Mesodermal cell (in vitro differentiated cells): ENCODE data around the gene PFKFB2.

Experiments
- H3K27ac ChIP-seq: 2 replicates; pipeline ENCODE4 v1.7.0; 2013; ENCODE audit warnings: mild to moderate bottlenecking, low read depth, low read length, moderate library complexity; ENCODE audit not compliant: severe bottlenecking
- H3K36me3 ChIP-seq: 2 replicates; pipeline ENCODE4 v1.7.1; 2013; ENCODE audit warnings: mild to moderate bottlenecking, low read length, moderate library complexity; ENCODE audit not compliant: control insufficient read depth, insufficient read depth
- H3K4me1 ChIP-seq: one replicate; pipeline ENCODE4 v1.7.1; 2013; ENCODE audit warnings: mild to moderate bottlenecking, low read length; ENCODE audit not compliant: insufficient read depth, control insufficient read depth, poor library complexity, severe bottlenecking
- H3K4me3 ChIP-seq: 2 replicates; pipeline ENCODE4 v1.7.0; 2013; ENCODE audit warnings: low read length, control low read depth, mild to moderate bottlenecking; ENCODE audit not compliant: insufficient read depth, poor library complexity, severe bottlenecking; ENCODE audit errors: extremely low read depth
- H3K9me3 ChIP-seq: 2 replicates; pipeline ENCODE4 v1.7.1; 2013; ENCODE audit warnings: mild to moderate bottlenecking, low read length, moderate library complexity; ENCODE audit not compliant: control insufficient read depth
- WGBS, 2 experiments: methylation state at CpG; one replicate each; pipeline ENCODE4 v1.1.5; 2013; ENCODE audit warnings: missing lambda C conversion rate in 2 of 2; ENCODE audit not compliant: insufficient coverage in 2 of 2; 5-methylcytosine and 5-hydroxymethylcytosine counted together

The PFKFB2 gene

GRCh38 chr1:207055386-207056001, 2.4 kb downstream of the PFKFB2 start:
- Histone ChIP-seq H3K4me3 (no peak overlapping the region), H3K36me3 (no peaks in the 10 kb centered on the region), H3K9me3 (no peaks in the 10 kb centered on the region), H3K27ac (no peak overlapping the region), H3K4me1 (no peaks in the 10 kb centered on the region)
- whole genome bisulfite sequencing, 2 experiments, result 83 to 93% methylated on average over 1 to 2 of the region's 3 CpGs

- H3K27ac ChIP-seq, result no peak overlapping the region
- H3K4me3 ChIP-seq, result no peak overlapping the region
- 97 to 98% methylated on average over 4 of the region's 6 CpGs for WGBS, 2 experiments
- H3K9me3 ChIP-seq, result no peaks in the 10 kb centered on the region
- H3K4me1 ChIP-seq, result no peaks in the 10 kb centered on the region
- H3K36me3 ChIP-seq, result no peaks in the 10 kb centered on the region
These were observed 3.6 kb downstream of the PFKFB2 start for GRCh38 chr1:207056673-207057072.

- H3K36me3 ChIP-seq, result peaks cover 8% of the 10 kb centered on the region
- no peaks in the 10 kb centered on the region for H3K4me1 ChIP-seq
- no peaks in the 10 kb centered on the region for H3K9me3 ChIP-seq
- no peak overlapping the region for H3K4me3 ChIP-seq
- WGBS, 2 experiments, result 100% methylated on average over 2 of the region's 4 CpGs
- H3K27ac ChIP-seq, result no peak overlapping the region
These were observed 5.2 kb downstream of the PFKFB2 start for GRCh38 chr1:207058252-207058651.

- no peak overlapping the region for H3K4me3 ChIP-seq
- no peaks in the 10 kb centered on the region for H3K4me1 ChIP-seq
- peaks cover 8% of the 10 kb centered on the region for H3K36me3 ChIP-seq
- WGBS, 2 experiments, result 86 to 92% methylated on average over 6 of the region's 6 CpGs
- H3K9me3 ChIP-seq, result no peaks in the 10 kb centered on the region
- H3K27ac ChIP-seq, result no peak overlapping the region
These were observed 6.1 kb downstream of the PFKFB2 start for GRCh38 chr1:207058878-207059867.

GRCh38 chr1:207059881-207060280, 6.8 kb downstream of the PFKFB2 start:
- H3K4me1 ChIP-seq, result no peaks in the 10 kb centered on the region
- 100% methylated on average over 1 to 2 of the region's 4 CpGs for whole genome bisulfite sequencing, 2 experiments
- H3K9me3 ChIP-seq, result no peaks in the 10 kb centered on the region
- no peak overlapping the region for H3K4me3 ChIP-seq
- peaks cover 14% of the 10 kb centered on the region for H3K36me3 ChIP-seq
- no peak overlapping the region for H3K27ac ChIP-seq

- Histone ChIP-seq H3K36me3 (peaks cover 17% of the 10 kb centered on the region), H3K4me3 (no peak overlapping the region), H3K9me3 (no peaks in the 10 kb centered on the region), H3K27ac (no peak overlapping the region), H3K4me1 (no peaks in the 10 kb centered on the region)
- WGBS, 2 experiments, result 80% methylated on average over 1 of the region's 3 CpGs; no CpG with 5 or more reads in 1 of the 2 experiments
These were observed 7.5 kb downstream of the PFKFB2 start for GRCh38 chr1:207060596-207060995.

GRCh38 chr1:207062058-207062457, 9.0 kb downstream of the PFKFB2 start:
- no peak overlapping the region for H3K4me3 ChIP-seq
- no peaks in the 10 kb centered on the region for H3K4me1 ChIP-seq
- peaks cover 17% of the 10 kb centered on the region for H3K36me3 ChIP-seq
- H3K27ac ChIP-seq, result no peak overlapping the region
- no CpG with 5 or more reads among the region's 1 CpG for WGBS, 2 experiments
- no peaks in the 10 kb centered on the region for H3K9me3 ChIP-seq

GRCh38 chr1:207063014-207063413, 9.9 kb downstream of the PFKFB2 start:
- Histone ChIP-seq H3K9me3 (no peaks in the 10 kb centered on the region), H3K36me3 (peaks cover 25% of the 10 kb centered on the region), H3K4me3 (no peak overlapping the region), H3K4me1 (no peaks in the 10 kb centered on the region), H3K27ac (no peak overlapping the region)
- 89 to 95% methylated on average over 3 to 5 of the region's 5 CpGs for WGBS, 2 experiments

- H3K27ac ChIP-seq, result no peak overlapping the region
- WGBS, 2 experiments, result 94 to 97% methylated on average over 7 of the region's 8 CpGs
- H3K9me3 ChIP-seq, result no peaks in the 10 kb centered on the region
- H3K4me3 ChIP-seq, result no peak overlapping the region
- H3K36me3 ChIP-seq, result peaks cover 28% of the 10 kb centered on the region
- H3K4me1 ChIP-seq, result no peaks in the 10 kb centered on the region
These were observed 11.5 kb downstream of the PFKFB2 start for GRCh38 chr1:207064561-207064960.

GRCh38 chr1:207067185-207067584, 14.1 kb downstream of the PFKFB2 start:
- Histone ChIP-seq H3K36me3 (peaks cover 34% of the 10 kb centered on the region), H3K4me3 (no peak overlapping the region), H3K4me1 (no peaks in the 10 kb centered on the region), H3K9me3 (no peaks in the 10 kb centered on the region), H3K27ac (no peak overlapping the region)
- 90 to 100% methylated on average over 1 to 2 of the region's 3 CpGs for WGBS, 2 experiments

GRCh38 chr1:207067665-207068064, 14.6 kb downstream of the PFKFB2 start:
- no peaks in the 10 kb centered on the region for H3K4me1 ChIP-seq
- 82% methylated on average over 4 of the region's 5 CpGs; no CpG with 5 or more reads in 1 of the 2 experiments for WGBS, 2 experiments
- H3K27ac ChIP-seq, result no peak overlapping the region
- H3K4me3 ChIP-seq, result no peak overlapping the region
- H3K9me3 ChIP-seq, result no peaks in the 10 kb centered on the region
- peaks cover 32% of the 10 kb centered on the region for H3K36me3 ChIP-seq
